ENCODE data around the gene FBXW10.
A peak's percentile ranks its signal among the peaks of the same experiment; 100 is the strongest.
"Not testable (repeated sequence)": the region's sequence is repeated elsewhere in the genome, so short reads cannot be mapped to it uniquely, and the experiment has no call there.

FBXW10 gene

GRCh38 chr17:18747501-18747900 is 3.6 kb downstream of the FBXW10 start:
- not testable (repeated sequence) for DNase-seq (ENCODE audit: low read depth in 2 of 2)

DNA sequence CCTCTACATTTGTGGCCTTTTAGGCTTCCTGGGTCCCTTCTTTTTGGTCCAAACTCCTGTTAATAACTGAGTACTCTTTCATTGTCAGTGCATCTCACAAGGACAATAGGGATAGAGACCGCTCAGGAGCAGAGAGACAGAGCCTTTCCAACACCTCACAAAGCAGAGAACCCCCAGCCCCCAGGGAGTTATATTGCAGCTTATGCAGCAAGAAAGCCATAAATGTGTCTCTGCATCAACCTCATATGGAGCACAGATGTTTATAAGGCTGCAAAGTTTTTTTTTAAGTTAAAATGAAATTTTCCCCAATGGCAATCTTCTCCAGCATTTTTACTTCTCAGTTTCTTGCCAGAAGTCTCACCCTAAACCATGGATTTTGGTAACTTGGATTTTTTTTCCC is 6.4 kb downstream of the FBXW10 start:
- DNase-seq (ENCODE audit: low read depth in 2 of 2) = not testable (repeated sequence)

DNA sequence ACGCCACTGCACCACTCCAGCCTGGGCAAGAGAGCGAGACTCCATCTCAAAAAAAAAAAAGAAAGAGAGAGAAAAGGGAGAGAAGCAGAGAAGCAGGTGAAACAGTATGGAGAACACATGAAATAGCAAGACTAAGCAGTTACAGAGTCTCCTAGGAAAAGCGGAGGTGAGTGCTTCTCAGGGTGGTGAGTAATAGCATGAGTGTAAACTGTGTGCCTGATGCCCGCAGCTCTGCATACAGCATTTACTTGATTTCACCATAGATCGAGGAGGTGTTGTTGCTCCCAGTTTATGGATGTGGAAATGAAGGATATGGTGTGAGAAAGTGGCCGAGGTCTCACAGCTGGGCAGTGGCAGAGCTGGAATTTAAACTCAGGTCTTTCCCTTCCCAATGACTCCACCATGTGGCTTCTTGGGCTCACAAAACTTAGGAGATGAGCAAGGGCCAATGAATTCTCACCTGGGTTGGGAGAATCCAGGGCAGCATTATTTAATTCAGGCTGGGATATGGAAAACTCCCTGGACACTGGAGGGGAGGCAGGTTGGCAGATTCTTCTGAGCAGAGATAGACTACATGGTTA is 10.1 kb downstream of the FBXW10 start:
- DNase-seq (ENCODE audit: low read depth in 2 of 2) = not testable (repeated sequence)

- DNase-seq (ENCODE audit: low read depth in 2 of 2) = not testable (repeated sequence)
These were observed 12.1 kb downstream of the FBXW10 start for GRCh38 chr17:18755969-18756368.

DNA sequence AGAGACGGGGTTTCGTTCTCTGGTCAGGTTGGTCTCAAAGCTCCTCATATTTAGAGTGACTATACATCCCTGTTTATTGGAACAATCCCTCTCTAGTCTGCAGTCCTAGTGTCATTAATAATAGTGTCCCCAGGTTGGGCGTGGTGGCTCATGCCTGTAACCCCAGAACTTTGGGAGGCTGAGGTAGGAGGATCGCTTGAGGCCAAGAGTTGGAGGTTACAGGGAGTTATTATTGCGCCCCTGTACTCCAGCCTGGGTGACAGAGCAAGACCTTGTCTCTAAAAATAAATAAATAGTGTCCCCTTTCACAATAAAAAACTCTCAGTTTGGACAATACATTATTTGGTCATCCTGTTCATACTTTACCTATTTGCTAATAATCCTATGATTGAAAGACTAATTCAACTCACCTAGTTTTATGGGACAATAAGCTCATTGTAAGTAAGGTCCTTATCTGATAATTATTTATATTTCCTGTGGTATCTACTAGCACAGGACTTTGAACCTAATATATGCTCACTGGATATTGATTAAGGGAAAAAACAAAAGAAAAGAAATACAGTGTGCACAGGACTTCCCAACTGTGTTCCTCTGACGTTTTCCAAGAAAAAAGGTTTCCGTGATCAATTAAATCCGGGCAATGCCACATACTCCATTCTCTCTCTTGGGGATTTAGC is 13.7 kb downstream of the FBXW10 start:
- DNase-seq (ENCODE audit: low read depth in 2 of 2) = not testable (repeated sequence)

DNA sequence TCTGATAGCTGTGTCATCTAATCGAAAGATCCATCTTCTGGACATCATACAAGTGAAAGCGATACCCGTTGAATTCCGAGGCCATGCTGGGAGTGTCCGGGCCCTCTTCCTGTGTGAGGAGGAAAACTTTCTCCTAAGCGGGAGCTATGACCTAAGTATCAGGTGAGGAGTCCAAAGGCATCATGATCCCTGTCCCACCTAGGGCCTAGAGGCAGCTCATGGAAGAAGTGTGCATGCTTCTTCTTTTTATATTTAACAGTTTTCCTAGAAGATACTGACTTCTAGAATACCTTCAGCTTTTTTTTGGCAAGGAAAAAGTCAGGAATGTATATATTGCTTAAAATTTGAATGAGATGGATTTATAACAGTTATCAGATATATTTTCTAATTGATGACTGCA is 14.5 kb downstream of the FBXW10 start:
- not testable (repeated sequence) for DNase-seq (ENCODE audit: low read depth in 2 of 2)

GRCh38 chr17:18760221-18760620 is 16.4 kb downstream of the FBXW10 start:
- not testable (repeated sequence) for DNase-seq (ENCODE audit: low read depth in 2 of 2)

DNA sequence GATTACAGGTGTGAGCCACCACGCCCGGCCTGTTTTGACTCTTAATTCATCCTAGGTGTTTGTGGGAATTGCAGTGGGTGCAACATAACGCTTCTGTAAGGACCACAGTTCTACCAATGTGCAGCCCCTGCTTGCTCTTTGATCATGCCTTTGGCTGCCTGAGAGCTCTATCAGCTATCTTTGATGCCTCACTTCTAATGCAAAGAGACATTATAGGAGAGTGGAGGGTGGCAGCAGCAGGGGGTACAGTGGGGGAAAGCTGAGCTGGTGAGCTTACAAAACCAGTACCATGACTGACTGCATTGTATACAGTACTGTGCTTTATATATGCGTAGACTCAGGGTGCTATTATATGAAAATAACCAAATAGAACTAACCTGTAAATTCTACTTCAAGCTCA is 26.7 kb downstream of the FBXW10 start:
- not testable (repeated sequence) for DNase-seq (ENCODE audit: low read depth in 2 of 2)

- not testable (repeated sequence) for DNase-seq (ENCODE audit: low read depth in 2 of 2)
These were observed 27.2 kb downstream of the FBXW10 start for GRCh38 chr17:18771066-18771465.

DNA sequence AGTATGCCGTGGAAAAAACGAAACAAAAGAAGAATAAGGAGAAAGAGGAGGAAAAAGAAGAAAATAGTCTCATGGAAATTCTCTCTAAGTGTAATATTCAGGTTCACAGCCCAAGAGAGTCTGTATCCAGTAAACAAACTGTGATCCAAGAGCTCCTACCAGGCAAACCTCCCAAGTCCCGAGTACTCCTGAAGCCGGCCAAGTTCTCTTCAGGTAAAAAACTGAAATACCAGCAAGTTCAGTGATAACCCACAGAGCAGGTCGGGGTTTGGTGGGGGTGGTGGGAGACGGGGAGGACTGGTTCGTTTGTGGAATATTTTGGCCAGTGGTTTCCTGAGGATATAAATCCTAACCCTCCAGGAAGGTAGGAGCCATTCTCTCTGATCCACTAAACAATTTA is 28.6 kb downstream of the FBXW10 start:
- DNase-seq (ENCODE audit: low read depth in 2 of 2) = no peak

- peak; percentile 94 to 98 for DNase-seq (ENCODE audit: low read depth in 2 of 2)
These were observed 37.3 kb downstream of the FBXW10 start, which contains the start of gene TVP23B for GRCh38 chr17:18780991-18781718. TSS of gene TVP23B (plus strand) at chr17:18781183. CDS start at chr17:18781294, 111 bp downstream.

DNA sequence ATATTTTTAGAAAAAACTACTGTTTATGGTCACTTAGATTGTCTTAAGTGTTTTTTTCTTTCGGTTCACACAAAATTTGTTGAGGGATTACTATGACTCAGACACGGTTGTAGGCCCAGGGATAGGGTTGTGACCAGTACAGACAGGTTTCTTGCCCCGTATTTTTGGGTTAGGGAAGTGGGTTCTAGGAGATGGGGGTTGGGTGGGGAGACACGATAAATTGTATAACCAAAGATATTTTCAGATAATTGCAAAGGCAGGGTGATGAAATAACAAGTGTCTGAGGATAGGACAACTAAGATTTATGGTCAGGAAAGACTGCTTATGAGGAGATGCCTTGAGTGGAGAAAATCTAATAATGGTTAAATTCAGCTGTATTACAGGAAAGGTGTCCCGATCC is 38.0 kb downstream of the FBXW10 start:
- DNase-seq (ENCODE audit: low read depth in 2 of 2) = not testable (repeated sequence)

GRCh38 chr17:18785933-18786332 is 42.1 kb downstream of the FBXW10 start:
- not testable (repeated sequence) for DNase-seq (ENCODE audit: low read depth in 2 of 2)

DNA sequence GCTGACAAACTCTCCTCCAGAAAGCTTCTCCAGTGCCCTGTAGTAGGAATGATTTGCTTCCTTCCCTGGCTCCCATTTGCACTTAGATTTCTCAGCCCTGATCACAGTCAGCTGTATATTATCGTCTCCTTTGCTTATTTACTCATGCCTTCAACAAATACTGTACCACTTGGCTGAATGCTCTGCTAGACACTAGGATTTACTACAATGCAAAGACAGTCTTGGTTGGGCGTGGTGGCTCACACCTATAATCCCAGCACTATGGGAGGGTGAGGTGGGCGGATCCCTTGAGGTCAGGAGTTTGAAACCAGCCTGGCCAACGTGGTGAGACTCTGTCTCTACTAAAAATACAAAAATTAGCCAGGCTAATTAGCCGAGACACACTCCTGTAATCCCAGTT is 43.0 kb downstream of the FBXW10 start:
- not testable (repeated sequence) for DNase-seq (ENCODE audit: low read depth in 2 of 2)

GRCh38 chr17:18791402-18791801 is 47.5 kb downstream of the FBXW10 start:
- not testable (repeated sequence) for DNase-seq (ENCODE audit: low read depth in 2 of 2)

- DNase-seq (ENCODE audit: low read depth in 2 of 2) = not testable (repeated sequence)
These were observed 51.0 kb downstream of the FBXW10 start for GRCh38 chr17:18794841-18795240.

DNA sequence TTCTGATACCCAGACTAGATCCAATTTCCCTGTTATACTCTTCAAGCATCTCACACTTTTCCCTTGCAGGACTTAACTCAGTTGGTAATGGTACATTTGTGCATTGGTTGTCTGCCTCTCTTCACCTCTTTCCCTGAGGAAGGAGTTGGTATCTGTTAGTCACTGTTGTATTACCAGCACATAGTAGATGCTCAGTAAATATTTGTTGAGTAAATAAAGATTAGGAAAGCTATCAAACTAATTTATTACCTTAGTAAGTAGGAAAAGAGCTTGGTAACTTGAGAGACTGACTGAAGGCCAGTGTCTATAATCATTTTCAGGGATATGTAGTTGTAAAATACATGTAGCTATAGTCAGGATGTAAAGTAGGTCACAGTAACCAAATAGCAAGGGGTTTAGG is 53.0 kb downstream of the FBXW10 start:
- DNase-seq (ENCODE audit: low read depth in 2 of 2) = not testable (repeated sequence)

DNA sequence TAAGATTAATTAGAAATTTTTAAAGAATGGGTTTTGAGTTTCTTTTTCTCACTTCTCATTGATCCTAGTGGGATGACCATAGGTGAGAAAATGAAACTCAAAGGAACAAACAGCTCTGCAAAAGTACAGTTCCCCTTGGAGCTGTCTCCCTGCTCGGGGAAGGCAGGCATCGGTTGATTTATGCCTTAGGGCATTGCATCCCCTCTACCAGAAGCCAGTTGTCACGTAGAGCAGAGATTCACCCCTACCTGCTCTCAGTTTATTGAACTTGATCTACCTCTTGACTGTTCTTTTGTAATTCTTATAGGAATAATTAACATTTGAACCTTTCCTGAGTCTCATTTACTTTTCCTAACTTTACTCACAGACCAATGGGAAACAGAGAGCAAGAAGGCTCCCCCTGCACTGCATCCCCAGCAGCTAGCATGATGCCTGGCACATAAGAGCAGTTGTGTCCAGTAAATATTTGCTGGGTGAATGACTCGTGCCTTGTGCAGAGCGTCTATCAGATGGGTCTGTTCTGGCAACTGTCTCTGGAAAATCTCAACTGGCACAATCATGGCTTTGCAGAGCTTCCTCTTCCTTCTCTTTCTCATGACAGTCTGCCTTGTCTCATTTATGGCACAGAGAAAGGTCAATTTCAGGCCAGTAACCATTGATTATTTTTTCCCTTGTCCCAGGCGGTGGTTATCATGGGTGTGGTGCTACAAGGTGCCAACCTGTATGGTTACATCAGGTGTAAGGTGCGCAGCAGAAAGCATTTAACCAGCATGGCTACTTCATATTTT is 59.8 kb downstream of the FBXW10 start:
- not testable (repeated sequence) for DNase-seq (ENCODE audit: low read depth in 2 of 2)

DNA sequence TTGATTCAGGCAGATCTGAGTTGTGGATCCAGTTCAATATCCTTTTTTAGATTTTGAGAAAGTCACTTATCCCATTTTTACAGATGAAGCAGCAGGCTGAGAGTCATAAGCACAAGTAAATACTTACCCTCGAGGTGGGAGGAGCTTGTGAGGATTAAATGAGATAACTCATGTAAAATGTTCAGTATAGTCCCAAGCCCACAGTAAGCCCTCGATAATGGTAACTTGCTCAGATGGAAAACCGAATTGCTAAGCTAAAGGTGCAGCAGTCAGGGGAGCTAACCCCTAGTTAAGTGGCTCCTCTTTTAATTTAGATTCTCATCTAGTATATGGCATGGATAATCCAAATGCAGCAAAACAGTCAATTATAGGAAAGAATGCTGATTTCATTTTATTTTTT is 72.1 kb downstream of the FBXW10 start:
- DNase-seq (ENCODE audit: low read depth in 2 of 2) = not testable (repeated sequence)

DNA sequence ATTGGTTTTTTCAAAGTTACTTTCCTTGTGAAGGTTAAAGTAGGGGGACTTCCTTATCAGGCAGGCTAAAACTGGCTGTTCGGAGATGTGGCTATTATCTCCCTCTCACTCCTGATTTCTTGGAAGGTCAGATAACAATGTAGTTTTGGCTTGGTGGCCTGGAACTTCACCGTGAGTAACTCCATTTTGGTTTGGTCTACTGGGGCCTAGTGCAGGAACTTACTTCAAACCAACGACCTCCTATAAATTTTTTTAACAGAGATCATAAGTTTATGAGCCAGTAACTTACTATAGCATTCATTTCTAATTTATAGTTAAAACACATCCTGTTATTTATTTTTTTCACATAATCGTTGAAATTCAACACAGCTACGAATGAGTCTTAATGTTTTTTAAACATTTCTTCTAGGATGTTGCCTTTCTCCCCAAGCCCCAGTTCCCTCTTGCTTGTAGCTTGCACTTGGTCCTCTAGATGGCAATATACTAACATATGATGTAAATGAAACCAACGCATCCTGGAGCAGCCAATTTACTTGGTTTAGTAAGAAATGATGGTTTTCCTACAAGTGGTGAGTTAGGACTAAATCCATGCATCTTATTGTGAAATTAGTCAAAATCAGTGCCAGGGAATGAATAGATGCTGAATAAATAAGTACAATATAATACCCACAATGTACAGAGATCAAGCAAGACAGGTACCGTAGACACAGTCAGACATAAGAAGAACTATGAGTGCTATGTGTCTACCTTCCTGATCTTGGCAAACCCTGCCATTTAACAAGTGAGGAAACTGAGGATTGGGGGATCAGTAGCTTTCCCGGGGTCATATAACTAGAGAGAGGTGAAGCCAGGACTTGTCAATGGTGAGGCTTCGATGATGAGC is 72.9 kb downstream of the FBXW10 start:
- peak in 1 of 2 donors; percentile 0 for DNase-seq (ENCODE audit: low read depth in 2 of 2)

GRCh38 chr17:18821430-18821829 is 77.6 kb downstream of the FBXW10 start:
- not testable (repeated sequence) for DNase-seq (ENCODE audit: low read depth in 2 of 2)

Data from stimulated activated CD8-positive, alpha-beta memory T cell treated with anti-CD3 and anti-CD28 coated beads, Interleukin-2, amount 100 ng/mL, for 1 hour (primary cell).